Progenitor cell of endocrine pancreas (in vitro differentiated cells): ENCODE data around the gene USP48. TPM values are rescaled to one million over a fixed set of nuclear protein-coding genes. Genes with fewer than 3 reads are reported as not detected.

Experiments used
- DNase-seq: peaks from one replicate; pipeline ENCODE4 v3.0.0; 2021; ENCODE audit warnings: low spot score; ENCODE audit not compliant: unreplicated experiment
- H3K27ac Mint-ChIP-seq: 2 replicates; pipeline ENCODE4 v1.8.0; 2021; ENCODE audit warnings: mild to moderate bottlenecking, moderate library complexity, mixed read lengths
- H3K27me3 Mint-ChIP-seq: 2 replicates; pipeline ENCODE4 v1.8.0; 2021; ENCODE audit warnings: mixed read lengths
- H3K36me3 Mint-ChIP-seq: 2 replicates; pipeline ENCODE4 v1.8.0; 2022; ENCODE audit warnings: mixed read lengths; ENCODE audit not compliant: insufficient read depth
- H3K4me1 Mint-ChIP-seq: 2 replicates; pipeline ENCODE4 v1.8.0; 2021; ENCODE audit warnings: low read depth, mixed read lengths
- H3K4me3 Mint-ChIP-seq: 2 replicates; pipeline ENCODE4 v1.8.0; 2021; ENCODE audit warnings: low read depth, mild to moderate bottlenecking, moderate library complexity, mixed read lengths
- H3K9me3 Mint-ChIP-seq: 2 replicates; pipeline ENCODE4 v1.8.0; 2021; ENCODE audit warnings: low read depth, mixed read lengths
- CTCF ChIP-seq: fragments of 200-600 bp; sonication (generic); IDR thresholded peaks from one replicate; pipeline ENCODE4 v1.5.0; 2021; ENCODE audit warnings: antibody characterized with exemption, mild to moderate bottlenecking; ENCODE audit not compliant: unreplicated experiment
- total RNA-seq: library from RNA; stranded (reverse); gene quantifications from 2 replicates; pipeline ENCODE4 v1.2.1, GENCODE V29; 2021

The USP48 gene
- total RNA-seq, 1 donor from 2014 or later = 77.3 TPM

GRCh38 chr1:21668232-21668950, 114.6 kb downstream of the USP48 start:
- Mint-ChIP-seq H3K9me3 (no peaks in the 10 kb centered on the region), H3K4me3 (peak overlapping the region; percentile 56), H3K36me3 (no peaks in the 10 kb centered on the region), H3K4me1 (peaks cover 22% of the 10 kb centered on the region), H3K27me3 (peaks cover 33% of the 10 kb centered on the region), H3K27ac (peak overlapping the region; percentile 49)
- peak; percentile 24 for TF ChIP-seq CTCF
- DNase-seq = no peak

GRCh38 chr1:21667348-21668231, 115.4 kb downstream of the USP48 start:
- Mint-ChIP-seq H3K4me1 (peaks cover 20% of the 10 kb centered on the region), H3K4me3 (peak overlapping the region; percentile 51), H3K9me3 (no peaks in the 10 kb centered on the region), H3K36me3 (no peaks in the 10 kb centered on the region), H3K27me3 (peaks cover 33% of the 10 kb centered on the region), H3K27ac (no peak overlapping the region)
- TF ChIP-seq CTCF = no peak
- DNase-seq = no peak

- Mint-ChIP-seq H3K36me3 (no peaks in the 10 kb centered on the region), H3K9me3 (no peaks in the 10 kb centered on the region), H3K27me3 (peaks cover 32% of the 10 kb centered on the region), H3K4me1 (peaks cover 20% of the 10 kb centered on the region), H3K4me3 (peak overlapping the region; percentile 51), H3K27ac (peak overlapping the region; percentile 43)
- no peak for TF ChIP-seq CTCF
- no peak for DNase-seq
Measured at GRCh38 chr1:21666576-21667320, 116.2 kb downstream of the USP48 start.

- no peaks in the 10 kb centered on the region for H3K36me3 Mint-ChIP-seq
- DNase-seq = no peak
- peaks cover 33% of the 10 kb centered on the region for H3K27me3 Mint-ChIP-seq
- peaks cover 20% of the 10 kb centered on the region for H3K4me1 Mint-ChIP-seq
- H3K9me3 Mint-ChIP-seq = no peaks in the 10 kb centered on the region
- TF ChIP-seq CTCF = no peak
- H3K27ac Mint-ChIP-seq = no peak overlapping the region
- H3K4me3 Mint-ChIP-seq = no peak overlapping the region
Measured at GRCh38 chr1:21665711-21666575, 117.0 kb downstream of the USP48 start.
